NCI-H1092 (cell line): ENCODE results near the gene PMVK.
"Not testable (repeated sequence)": the region's sequence is repeated elsewhere in the genome, so short reads cannot be mapped to it uniquely, and the experiment has no call there.

Experiments used
- DNase-seq: peaks from one replicate; lab custom pipeline; 2025; lab: John Stamatoyannopoulos, UW

PMVK gene

DNA sequence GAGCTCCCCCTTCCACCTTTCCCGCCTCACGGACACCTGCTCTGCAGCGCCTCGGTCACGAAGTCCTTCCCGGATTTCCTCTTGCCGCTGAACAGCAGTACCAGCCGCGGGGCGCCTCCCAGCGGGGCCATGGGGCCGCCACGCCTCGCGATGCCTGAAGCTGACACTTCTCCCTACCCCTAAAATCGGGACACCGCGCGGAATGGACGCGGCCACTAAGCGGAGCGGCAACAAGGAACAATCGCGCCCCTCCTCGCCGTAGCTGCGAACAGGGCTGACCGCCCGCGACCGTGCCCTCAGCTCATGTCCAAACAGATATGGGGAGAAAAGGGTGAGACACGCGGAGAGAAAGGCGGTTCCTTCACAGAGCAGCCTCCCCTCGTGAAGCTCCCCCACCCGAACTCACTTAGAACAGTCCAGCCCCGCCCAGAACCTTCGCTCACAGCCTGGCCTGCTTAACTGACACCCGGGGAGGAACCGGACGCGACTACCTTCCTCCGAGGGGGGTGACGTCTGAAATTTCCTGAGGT, at the start of gene PMVK:
TSS of gene PMVK (minus strand) at position 165 of the 530 bp plus-strand sequence. CDS start at position 131, 34 bp downstream.
- DNase-seq = peak; percentile 95

DNA sequence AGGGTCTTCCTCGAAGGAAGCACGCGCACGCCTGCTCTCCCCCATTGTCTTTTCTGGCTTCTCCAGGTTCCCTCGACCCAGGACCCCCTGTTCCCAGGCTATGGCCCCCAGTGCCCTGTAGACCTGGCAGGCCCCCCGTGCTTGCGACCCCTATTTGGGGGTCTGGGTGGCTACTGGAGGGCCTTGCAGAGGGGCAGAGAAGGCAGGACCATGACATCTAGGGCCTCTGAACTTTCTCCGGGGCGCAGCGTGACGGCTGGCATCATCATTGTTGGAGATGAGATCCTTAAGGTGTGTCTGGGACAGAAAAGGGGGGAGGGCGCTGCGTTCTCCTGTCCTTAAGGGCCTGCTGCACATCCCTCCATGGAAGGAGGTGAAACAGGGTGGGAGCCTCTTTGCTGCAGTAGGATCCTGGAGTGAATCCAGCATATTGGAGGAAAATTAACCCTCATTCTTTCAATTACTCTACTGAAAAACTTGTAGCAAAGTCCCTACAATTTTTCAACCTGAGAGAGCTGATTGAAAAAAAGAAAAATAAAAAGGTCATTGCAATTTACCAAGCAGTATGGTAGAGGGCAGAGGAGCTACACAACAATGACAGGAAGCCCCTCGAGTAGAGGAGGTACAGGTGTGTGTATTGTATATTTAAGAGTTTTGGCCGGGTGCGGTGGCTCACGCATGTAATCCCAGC, 47.4 kb upstream of the PMVK start:
- DNase-seq = no peak

DNA sequence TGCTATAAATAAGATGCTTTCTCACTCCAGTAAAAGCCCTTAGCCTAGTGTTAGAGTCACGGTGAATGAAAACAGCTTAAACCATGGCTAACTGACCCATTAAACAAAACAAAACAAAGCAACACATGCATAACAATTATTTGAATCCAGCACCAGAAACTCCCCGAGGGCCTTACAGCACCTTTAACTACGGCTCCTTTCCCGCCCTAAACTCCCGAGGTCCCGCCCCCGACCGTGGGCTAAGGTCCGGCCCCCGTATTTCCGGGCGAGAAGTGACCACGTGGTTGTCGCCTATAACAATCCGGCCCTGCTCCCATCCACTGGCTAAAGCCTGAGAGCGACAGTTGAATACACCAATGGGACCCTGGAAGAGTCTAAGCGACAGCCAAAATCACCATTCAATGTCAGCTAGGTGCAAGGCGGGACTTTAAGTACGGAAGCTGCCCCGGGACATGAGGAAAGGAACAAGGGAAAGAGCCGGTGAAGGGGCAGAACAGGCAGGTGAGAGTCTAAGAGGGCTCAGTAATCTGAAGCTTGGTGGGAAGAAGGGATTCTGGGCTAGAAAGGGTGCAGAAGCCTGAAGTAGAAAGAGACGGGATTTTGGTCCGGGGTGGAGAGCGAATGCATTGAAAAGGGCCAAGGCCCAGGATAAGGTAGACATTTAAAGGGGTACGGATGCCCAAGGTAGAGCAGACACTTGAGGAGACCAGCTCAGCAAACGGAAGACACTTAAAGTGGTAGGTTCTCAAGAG, 46.6 kb upstream of the PMVK start, which contains the start of gene FLAD1:
TSS of gene FLAD1 (plus strand) at position 448 of the 752 bp plus-strand sequence. CDS start 351 bp downstream, outside the sequence.
- DNase-seq = peak; percentile 100

DNA sequence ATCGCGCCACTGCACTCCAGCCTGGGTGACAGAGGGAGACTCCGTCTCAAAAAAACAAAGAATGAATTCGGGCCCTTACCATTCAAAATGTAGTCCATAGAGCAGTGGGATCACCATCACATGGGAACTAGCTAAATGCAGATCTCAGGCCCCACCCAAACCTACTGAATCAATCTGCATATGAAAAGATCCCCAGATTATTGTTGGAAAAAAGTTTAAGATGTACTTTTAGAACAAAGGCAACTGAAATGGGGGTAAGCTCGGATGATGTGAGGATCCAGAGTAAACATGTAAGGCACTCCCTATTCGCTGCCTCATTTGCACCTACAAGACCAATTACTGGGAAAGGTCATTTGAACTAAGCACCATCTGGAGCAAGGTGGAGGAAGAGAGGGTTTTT, 45.8 kb upstream of the PMVK start:
- DNase-seq = no peak

DNA sequence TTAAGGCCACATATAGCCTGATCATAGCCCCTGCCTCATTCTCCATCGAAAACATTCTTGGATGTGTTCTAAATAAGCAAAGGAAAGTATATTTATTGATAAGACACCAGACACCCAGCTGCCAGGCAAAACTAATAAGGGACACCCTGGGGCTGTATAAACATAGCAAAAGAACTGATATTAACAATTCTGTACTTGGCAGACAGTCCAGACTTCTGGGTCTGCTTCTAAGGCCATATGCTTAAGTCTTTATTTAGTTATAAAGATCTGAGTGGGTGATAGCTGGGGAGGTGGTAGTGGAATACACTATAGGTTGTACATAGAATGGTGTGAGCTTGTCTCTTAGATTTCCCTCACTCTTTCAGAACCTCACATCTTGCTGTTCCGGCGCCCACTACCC, 41.8 kb upstream of the PMVK start:
- no peak for DNase-seq

DNA sequence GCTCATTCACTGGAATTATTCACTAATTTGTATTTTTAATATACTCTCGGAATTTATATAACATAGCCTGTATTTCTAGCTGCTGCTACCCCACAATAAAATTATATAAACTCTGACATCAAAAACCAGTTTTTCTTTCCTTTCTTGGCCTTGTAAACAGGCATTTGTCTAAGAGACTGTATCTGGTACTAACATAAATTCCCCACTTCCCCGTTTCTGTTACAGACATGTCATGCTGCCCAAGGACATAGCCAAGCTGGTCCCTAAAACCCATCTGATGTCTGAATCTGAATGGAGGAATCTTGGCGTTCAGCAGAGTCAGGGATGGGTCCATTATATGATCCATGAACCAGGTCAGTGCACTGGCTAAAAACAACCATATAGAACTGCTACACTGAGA, 41.2 kb upstream of the PMVK start:
- DNase-seq = not testable (repeated sequence)

DNA sequence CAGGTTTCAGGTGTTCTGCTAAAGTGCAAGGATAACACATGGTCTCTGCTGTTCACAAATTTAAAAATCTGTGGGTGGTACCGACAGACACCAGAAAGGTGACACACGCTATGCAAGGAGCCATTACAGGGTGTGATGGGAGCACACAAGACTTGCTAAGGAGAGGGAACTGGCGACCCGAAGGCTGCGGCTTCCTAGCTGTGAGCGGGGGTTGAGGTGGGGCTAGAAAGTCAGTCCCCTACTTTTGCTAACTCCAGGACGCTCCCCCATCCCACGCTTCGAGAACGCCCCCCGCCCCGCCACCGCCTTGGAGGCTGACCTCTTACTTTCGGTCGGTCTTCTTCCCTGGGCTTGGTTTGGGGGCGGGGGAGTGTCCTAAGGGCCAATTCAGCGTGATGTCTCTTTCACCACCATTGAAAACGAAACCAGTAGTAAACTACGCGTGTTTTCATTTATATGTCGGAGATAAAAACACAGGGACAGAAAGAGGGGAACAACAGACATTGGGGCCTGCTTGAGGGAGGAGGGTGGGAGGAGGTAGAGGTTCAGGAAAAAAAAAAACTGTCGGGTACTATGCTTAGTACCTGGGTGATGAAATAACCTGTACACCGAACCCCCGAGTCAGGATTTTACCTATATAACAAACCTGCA, 39.0 kb upstream of the PMVK start:
- no peak for DNase-seq

DNA sequence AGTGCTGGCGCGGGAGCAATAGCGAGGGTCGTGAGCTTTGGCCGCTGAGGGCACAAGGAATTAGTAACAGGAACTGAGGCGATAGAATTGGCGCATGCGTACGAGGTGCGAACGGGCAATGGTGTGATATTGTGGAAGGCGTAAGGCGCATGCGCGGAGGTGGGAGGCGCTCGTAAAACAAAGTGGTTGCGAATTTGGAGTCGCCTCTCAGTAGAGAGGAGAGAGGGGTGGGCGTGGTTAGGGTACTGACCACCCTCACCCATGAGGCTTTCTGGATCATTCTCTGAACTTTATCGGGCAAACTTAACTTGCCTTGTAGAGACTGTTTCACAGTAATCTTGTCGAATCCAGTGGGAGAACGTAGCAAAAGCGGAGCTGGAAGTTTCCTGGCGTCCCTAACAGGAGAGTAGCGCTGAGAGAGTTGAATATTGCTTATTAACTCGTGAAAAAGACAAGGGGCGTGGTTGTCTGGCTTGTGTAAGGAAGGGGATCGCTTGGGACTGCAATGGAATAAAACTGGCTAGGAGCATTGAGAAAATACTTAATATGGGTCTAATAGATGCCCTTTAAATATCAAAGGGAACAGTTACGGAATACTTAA, 38.4 kb upstream of the PMVK start:
- DNase-seq = peak; percentile 96

DNA sequence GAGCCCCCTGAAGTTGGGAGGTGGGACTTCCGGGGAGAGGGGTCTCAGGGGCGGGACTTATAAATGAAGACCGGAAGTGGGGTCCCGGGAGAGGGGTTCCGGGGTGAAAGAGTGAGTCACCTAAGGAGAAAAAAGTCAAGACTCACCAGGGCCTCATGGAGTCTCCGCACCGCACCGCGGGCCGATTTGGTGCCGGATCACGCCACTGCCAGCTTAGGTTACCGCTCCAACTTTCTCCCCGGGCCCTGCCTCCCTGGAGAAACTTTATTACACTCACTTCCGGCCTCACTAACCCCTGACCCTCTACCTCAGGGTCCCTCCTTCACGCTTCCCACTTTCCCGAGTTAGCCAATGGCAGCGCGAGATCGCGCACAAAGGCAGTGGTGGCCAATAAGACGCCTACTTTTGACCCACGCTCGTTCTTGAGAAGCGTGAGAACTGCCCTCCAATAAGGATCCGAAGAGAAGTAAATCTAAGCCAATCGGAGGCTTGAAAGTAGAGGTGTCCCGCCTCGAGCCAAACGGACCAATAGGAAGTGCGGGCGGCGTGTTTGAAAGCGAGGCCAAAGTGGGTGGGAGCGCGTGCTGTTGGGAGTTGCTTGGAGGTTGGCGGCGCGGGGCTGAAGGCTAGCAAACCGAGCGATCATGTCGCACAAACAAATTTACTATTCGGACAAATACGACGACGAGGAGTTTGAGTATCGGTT, 37.7 kb upstream of the PMVK start, which contains the start of gene CKS1B:
TSS of gene CKS1B (plus strand) at position 580 of the 706 bp plus-strand sequence. CDS start at position 645, 65 bp downstream.
- peak; percentile 100 for DNase-seq

DNA sequence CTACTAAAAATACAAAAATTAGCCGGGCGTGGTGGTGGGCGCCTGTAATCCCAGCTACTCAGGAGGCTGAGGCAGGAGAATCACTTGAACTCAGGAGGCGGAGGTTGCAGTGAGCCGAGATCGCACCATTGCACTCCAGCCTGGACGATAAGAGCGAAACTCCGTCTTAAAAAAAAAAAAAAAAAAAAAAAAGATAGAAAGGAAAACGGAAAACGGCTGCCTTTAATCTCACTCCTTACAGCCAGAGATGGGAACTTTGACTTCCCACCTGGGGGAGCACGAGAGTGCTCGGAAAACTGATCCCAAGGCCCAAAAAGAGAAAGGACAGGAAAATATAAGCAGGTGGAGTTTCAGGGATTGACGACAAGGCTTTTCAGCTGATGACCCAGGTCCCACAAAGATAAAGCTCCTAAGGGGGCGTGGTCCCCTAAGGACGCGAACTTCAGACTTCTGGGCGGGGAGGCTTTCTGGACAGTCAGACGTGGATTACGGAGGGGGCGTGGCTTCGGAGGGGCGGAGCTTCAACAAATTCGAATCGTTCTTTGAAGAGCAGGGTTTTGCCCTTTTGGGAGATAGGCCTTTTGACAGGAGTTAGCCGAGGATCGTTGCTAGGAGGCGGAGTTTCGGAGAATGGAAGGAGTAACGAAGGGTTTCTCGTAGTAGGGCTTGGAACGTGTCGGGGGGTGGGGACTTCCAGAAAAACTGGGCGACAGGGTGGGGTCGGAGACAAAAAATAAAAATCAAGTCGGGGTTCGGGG, 37.0 kb upstream of the PMVK start:
- DNase-seq = peak; percentile 90

DNA sequence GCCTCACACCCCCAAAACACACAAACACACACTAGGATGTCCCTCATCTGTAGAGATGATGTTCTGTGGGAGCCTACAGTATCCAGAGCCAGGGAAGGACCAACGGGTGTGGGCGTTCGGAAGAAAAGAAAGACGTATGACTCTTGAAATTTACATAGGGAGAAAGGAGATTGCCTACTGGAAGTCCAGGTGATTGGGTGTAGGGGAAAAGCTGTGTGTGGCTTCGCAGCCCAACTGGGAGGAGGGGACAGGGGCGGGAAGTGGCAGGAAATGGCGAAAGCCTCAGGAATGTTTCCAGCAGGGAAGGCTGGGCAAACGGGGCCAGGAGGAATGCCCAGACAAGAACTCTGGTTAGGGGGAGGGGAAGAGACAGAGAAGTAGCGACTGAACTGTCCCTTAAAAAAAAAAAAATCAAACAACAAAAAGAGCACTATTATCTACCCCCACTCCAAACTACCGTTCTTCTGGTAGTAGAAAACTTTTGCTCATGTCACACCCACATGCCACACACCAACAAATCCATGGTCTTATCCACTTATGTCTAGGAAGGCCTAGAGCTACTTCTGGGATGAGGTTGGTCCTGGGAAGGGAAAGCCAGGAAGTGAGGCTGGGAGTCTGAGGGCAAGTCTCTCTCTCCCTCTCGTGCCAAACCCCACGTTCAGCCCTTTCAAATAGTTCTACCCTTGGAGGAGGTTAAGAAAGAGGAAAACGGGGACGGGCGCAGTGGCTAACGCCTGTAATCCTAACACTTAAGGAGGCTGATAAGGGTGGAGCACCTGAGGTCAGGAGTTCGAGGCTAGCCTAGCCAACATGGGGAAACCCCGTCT, 36.2 kb upstream of the PMVK start:
- DNase-seq = no peak

DNA sequence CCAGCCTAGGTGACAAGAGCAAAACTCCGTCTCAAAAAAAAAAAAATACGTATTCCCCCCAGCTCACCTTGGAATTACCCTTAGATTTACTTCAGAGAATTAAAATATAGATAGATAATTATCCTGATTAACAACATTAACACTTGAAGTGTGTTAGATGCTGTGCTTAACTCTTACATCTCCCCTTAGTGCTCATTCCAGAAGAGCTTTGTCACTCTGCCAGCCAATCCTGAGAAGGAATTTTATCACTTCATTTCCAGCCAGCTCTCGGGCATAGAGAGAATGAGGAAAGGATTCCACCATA, 35.6 kb upstream of the PMVK start:
- DNase-seq = no peak

DNA sequence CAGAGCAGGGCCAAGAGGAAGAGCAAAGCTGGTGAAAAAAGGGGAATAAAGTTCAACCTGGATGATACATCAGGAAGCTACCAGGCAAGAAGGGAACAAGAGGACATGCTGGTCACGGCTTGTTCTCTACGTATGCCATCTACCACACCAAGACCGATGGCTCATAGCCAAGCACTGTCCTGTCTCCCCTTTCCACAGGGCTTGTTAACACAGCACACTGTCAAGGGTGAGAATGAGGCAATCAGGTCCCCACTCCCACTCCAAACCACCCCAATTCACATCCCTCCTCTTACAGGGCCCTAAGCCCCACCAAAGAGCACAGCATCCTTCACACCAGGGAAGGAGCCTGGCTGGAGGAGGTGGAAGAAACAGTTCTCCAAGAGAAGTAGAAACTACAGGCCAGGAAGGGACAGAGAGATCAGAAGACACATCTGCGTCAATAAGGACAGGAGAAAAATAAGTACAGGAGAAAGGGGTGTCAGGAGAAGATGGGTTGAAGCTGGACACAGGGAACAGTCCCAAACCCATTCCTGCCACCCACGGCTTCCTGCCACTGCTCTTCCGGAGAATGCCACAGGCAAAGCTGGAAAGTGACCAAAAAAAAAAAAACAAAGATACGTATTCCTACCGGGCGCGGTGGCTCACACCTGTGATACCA, 35.0 kb upstream of the PMVK start:
- no peak for DNase-seq

DNA sequence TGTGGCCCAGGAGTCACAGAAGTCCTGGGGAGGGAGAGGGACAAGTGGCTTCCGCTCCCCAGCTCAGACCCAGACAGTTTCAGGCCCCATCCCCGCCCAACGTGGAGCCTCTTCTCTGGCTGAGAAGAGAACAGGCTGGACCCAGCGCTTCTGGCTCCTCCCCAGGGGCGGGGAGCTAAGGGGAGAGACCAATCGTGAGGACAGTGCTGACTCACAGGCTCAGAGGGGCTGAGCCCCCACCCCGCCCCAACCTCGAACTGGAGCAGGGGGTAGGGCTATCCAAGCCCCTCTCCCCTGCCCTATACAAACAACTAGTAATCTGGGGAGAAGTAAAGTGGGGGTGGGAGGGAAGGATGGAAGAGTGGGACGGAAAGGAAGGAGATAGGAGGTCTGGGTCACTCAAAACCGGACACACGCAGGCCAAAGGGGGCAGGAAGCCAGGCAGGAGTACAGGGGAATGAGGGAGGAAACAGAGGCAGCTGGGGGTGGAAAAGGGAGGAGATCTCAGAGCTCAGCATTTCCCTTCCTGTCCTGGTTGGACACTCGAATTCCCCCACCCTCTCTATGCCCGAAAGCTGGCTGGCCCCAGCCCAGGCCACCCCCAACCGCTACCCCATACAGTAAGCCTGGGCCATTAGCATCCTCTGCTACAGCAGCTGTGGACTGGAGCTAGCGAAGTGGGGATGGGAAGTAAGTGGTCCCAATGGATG, 34.3 kb upstream of the PMVK start, which contains the start of gene SHC1:
TSS of gene SHC1 (minus strand) at position 117 of the 710 bp plus-strand sequence. CDS start 221 bp downstream, outside the sequence.
- no peak for DNase-seq

DNA sequence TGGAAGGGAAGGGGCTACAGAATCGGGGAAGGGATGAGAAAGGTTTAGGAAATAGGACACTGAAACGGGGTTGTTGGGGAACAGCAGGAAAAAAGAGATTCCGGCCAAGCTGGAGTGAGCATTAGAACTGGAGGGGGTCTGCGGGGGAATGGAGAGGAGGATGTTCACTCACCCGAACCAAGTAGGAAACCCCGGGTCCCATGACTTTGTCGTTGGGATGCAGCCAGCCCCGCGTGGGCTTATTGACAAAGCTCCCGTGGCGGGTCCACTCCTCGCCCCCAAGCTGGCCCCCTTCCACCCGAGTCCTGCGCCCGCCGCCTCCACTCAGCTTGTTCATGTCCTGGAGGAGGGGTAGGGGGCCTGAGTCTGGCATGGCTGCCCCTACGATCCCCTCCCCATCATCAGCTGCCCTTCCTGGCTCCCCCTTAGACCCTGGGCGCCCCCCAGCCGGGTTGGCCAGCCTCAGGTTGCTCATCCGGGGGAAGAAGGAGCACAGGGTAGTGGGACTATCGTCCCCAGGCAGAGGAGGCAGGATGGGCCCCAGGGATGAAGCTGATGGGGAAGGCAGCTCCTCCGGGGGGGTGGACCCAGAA, 33.4 kb upstream of the PMVK start:
- no peak for DNase-seq

DNA sequence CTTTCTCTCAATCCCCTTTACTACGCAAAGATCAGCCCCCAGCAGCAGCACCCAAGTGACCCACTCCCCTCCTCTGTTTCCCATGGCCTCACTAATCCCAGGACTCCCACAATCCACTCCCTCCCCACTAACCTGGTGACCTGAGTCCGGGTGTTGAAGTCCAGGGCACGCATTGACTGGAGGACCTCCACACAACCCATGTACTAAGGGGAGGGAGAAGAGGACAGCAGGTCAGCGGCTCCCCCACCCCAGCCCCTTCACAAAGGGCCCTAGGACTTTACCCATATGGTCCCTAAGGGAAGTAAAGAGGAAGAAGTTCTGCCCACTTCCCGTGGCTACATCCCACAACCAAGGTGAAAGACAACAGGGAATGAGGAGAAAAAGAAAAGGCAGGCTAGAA, 32.7 kb upstream of the PMVK start:
- DNase-seq = no peak

DNA sequence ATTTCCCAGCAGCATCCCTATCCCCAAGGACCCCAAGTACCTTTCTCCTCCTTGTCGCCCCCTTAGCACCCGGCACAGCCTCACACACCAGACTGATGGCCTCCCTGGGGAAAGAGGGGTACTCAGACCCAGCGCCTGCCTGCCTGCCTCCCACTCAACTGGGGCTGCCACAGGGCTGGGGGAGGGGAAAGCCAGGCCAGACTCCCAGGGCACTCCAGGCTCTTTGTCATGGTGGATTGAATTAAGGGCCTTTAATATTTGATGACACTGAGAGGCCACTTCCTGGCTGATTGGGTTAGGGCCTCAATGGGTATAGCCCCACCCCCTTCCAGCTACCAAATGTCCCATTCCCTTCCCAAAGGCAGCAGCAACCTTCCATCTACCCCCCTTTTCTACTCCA, 32.2 kb upstream of the PMVK start:
- no peak for DNase-seq

DNA sequence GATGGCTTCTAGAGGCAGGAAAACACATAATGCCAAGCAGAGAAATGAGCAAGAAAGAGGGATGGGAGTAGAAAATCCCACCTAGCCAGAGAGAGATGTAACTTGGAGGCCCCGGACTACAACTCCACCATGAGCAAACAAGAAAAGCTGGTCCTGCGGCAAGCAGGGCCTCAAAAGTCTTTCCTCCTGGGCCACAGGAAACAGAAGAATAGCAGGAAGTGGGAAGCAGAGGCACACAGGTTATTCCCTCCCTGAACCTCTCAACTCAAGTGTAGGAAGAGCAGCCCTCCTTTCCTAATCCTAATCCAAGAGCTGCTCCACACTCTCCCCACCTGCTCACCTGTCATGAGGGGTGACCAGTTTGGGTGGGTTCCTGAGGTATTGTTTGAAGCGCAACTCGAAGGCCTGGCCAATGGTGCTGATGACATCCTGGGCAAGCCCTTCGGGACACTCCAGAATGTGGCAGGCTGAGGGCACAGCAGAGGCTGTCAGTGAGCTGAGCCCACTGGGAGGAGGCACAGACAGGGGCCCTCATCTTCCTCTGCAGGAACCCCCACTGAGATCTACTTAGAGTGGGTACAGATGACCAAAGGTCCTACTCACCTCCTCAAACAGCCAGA, 30.9 kb upstream of the PMVK start:
- DNase-seq = no peak
